OCI-LY7 (cell line): ENCODE results near the gene POPDC3.

Source experiments
- CTCF ChIP-seq: fragments of 200-600 bp; sonication (generic); conservative IDR thresholded peaks from 2 replicates; pipeline ENCODE4 v1.5.1; 2014; ENCODE audit warnings: mild to moderate bottlenecking, antibody characterized with exemption, low read length, moderate library complexity, mixed read lengths
- EZH2phosphoT487 ChIP-seq: fragments of 200-600 bp; sonication (generic); IDR thresholded peaks from 2 replicates; pipeline ENCODE4 v1.6.1; 2018; ENCODE audit warnings: low read depth, borderline replicate concordance, mild to moderate bottlenecking, mixed run types, antibody characterized with exemption, low read length, moderate library complexity, mixed read lengths

DNA sequence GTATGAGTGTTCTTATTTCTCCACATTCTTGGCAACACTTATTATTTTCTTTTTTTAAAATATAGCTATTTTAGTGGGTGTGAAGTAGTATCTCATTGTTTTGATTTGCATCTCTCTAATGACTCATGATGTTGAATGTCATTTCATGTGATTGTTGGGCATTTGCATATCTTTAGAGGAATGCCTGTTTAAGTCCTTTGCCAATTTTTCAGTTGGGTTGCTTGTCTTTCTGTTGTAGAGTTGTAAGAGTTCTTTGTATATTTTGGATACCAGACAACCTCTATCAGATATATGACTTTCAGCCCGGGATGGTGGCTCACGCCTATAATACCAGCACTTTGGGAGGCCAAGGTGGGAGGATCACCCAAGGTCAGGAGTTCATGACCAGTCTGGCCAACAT is 5.1 kb upstream of the POPDC3 start:
- TF ChIP-seq CTCF (no peak), EZH2phosphoT487 (no peak)
